ENCODE measurements around the gene GBGT1. TPM values are rescaled to one million over a fixed set of nuclear protein-coding genes. Genes with fewer than 3 reads are reported as not detected.

The GBGT1 gene
- polyA plus RNA-seq, 1 donor from 2014 or later, result not detected

DNA sequence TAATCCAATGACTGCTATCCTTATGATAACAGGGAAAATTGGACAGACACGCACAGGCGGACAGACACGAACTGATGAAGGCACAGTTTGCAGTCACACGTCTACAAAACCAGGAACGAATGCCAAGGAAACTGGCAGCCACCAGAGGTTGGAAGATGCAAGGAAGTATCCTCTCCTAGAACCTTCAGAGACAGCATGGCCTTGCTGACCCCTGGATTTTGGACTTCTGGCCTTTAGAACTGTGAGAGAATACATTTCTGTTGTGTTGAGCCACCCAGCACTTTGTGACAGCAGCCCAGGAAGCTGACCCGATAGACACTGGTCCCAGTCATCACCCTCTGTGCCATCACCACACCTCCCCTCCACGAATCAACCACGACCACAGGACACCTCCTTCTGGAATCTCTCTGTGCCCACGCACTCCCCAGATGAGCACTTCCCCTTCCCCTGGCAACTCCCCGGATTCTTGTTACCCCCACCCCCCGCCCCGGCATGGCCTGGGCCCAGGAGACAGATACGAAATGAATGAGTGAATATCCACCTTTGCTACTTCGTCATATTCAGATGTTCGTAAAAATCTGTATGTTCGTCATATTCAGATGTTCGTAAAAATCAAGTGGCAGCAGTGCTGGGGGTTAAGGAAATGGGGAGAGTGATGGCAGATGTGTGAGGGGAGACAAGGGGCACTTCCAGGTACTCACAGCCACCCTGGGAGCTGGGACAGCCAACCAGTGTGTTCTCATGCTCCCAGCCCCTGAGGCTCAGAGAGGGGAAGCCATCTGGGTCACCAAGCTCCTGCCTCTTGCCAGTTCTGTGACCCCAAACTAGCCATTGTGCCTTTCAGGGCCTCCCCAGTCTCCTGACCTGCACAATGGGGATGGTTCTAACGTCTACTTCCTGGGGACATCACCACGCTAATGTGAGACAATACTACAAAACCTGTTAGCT is 18.5 kb downstream of the GBGT1 start:
- H3K4me3 ChIP-seq (ENCODE audit: low read length), result peak overlapping the region; percentile 67
- no peaks in the 10 kb centered on the region for H4K20me1 ChIP-seq (ENCODE audit: insufficient read depth)
- H3K9ac ChIP-seq (ENCODE audit: low read length), result peak overlapping the region; percentile 89

DNA sequence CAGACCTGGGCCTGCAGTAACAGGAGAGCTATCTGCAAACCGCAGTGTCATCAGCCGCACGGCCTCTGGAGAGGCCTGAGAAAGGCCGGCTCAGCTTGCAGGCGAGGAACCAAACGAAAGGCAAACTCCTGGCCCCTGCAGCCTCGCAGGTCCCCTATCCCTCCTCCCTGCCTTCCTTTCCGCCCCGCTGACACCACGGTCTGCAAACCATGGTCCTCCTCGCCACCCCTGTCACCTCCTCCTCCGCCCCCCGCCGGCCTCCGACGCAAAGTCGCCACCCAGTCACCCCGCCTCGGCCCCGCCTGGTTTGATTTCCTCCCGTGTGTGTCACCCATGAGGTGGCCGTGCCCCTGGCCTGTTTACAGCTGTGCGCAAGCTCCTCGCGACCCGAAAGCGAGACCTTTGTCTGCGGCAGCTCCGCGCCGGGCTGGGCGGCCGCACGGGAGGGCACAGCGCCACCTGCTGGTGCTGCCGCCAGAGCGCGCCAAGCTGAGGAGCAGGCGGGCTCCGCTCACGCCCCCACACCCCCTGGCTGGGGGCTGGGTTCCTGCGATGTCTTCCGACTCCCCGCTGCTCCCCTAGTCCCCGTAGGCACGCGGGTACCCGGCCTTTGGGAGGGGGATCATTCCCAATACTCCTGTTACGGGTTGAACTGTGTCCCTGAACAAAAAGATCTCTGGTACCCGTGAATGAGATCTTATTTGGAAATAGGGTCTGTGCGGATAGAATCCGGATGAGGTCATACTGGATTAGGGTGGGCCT is 19.4 kb downstream of the GBGT1 start:
- no peaks in the 10 kb centered on the region for H3K9me2 ChIP-seq (ENCODE audit: insufficient read depth, low read length)
- no peaks in the 10 kb centered on the region for H3K27me3 ChIP-seq (ENCODE audit: insufficient read depth, low read depth, low read length)
- H2AFZ ChIP-seq (ENCODE audit: low read depth, low read length), result peak overlapping the region; percentile 70
- H3K9ac ChIP-seq (ENCODE audit: low read length), result peak overlapping the region; percentile 89
- no peaks in the 10 kb centered on the region for H3K9me3 ChIP-seq (ENCODE audit: low read length)
- H4K20me1 ChIP-seq (ENCODE audit: insufficient read depth), result no peaks in the 10 kb centered on the region
- H3F3A ChIP-seq (ENCODE audit: insufficient read depth, low read length, poor library complexity, severe bottlenecking), result no peaks in the 10 kb centered on the region
- H3K4me2 ChIP-seq (ENCODE audit: low read length), result peak overlapping the region; percentile 76
- peak overlapping the region; percentile 67 for H3K4me3 ChIP-seq (ENCODE audit: low read length)
- H3K36me3 ChIP-seq (ENCODE audit: insufficient read depth, low read length), result no peaks in the 10 kb centered on the region
- H3K79me2 ChIP-seq (replicated peaks; ENCODE audit: insufficient read depth, low read length), result peaks cover 84% of the 10 kb centered on the region
- peak overlapping the region; percentile 91 for H3K27ac ChIP-seq (ENCODE audit: low read length)
- TF ChIP-seq, protein P1, sequence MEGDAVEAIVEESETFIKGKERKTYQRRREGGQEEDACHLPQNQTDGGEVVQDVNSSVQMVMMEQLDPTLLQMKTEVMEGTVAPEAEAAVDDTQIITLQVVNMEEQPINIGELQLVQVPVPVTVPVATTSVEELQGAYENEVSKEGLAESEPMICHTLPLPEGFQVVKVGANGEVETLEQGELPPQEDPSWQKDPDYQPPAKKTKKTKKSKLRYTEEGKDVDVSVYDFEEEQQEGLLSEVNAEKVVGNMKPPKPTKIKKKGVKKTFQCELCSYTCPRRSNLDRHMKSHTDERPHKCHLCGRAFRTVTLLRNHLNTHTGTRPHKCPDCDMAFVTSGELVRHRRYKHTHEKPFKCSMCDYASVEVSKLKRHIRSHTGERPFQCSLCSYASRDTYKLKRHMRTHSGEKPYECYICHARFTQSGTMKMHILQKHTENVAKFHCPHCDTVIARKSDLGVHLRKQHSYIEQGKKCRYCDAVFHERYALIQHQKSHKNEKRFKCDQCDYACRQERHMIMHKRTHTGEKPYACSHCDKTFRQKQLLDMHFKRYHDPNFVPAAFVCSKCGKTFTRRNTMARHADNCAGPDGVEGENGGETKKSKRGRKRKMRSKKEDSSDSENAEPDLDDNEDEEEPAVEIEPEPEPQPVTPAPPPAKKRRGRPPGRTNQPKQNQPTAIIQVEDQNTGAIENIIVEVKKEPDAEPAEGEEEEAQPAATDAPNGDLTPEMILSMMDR (IDR thresholded peaks at IDR 0.05; ENCODE audit: poor library complexity, severe bottlenecking), result peak; percentile 99
- TF ChIP-seq EP300 (conservative IDR thresholded peaks at IDR 0.05; ENCODE audit: poor library complexity, severe bottlenecking) (peak; percentile 63), TAF1 (IDR thresholded peaks at IDR 0.05; ENCODE audit: low read depth) (peak; percentile 92), SMC3 (conservative IDR thresholded peaks at IDR 0.05; ENCODE audit: poor library complexity) (peak; percentile 81), RAD21 (conservative IDR thresholded peaks at IDR 0.05) (peak; percentile 78), EZH2 (IDR thresholded peaks at IDR 0.05; ENCODE audit: borderline replicate concordance, insufficient read depth, low read length, poor library complexity, severe bottlenecking) (no peak), POLR2AphosphoS5 (IDR thresholded peaks at IDR 0.05) (peak; percentile 94)

More for the DNA sequence above, 18.5 kb downstream of the GBGT1 start:
- Histone ChIP-seq H3K9me3 (ENCODE audit: low read length) (no peaks in the 10 kb centered on the region), H3K27me3 (ENCODE audit: insufficient read depth, low read depth, low read length) (no peaks in the 10 kb centered on the region), H3F3A (ENCODE audit: insufficient read depth, low read length, poor library complexity, severe bottlenecking) (no peaks in the 10 kb centered on the region), H3K4me2 (ENCODE audit: low read length) (peak overlapping the region; percentile 65), H2AFZ (ENCODE audit: low read depth, low read length) (no peak overlapping the region), H3K79me2 (replicated peaks; ENCODE audit: insufficient read depth, low read length) (peaks cover 78% of the 10 kb centered on the region), H3K27ac (ENCODE audit: low read length) (peak overlapping the region; percentile 91), H3K9me2 (ENCODE audit: insufficient read depth, low read length) (no peaks in the 10 kb centered on the region), H3K36me3 (ENCODE audit: insufficient read depth, low read length) (no peaks in the 10 kb centered on the region)
- TF ChIP-seq EZH2 (IDR thresholded peaks at IDR 0.05; ENCODE audit: borderline replicate concordance, insufficient read depth, low read length, poor library complexity, severe bottlenecking) (no peak), POLR2AphosphoS5 (IDR thresholded peaks at IDR 0.05) (no peak), MXI1 (conservative IDR thresholded peaks at IDR 0.05; ENCODE audit: poor library complexity, severe bottlenecking) (no peak), EP300 (conservative IDR thresholded peaks at IDR 0.05; ENCODE audit: poor library complexity, severe bottlenecking) (no peak), RAD21 (conservative IDR thresholded peaks at IDR 0.05) (no peak), SMC3 (conservative IDR thresholded peaks at IDR 0.05; ENCODE audit: poor library complexity) (no peak)
- TF ChIP-seq, protein P1 (IDR thresholded peaks at IDR 0.05; ENCODE audit: poor library complexity, severe bottlenecking), result no peak
- TF ChIP-seq, protein P2, sequence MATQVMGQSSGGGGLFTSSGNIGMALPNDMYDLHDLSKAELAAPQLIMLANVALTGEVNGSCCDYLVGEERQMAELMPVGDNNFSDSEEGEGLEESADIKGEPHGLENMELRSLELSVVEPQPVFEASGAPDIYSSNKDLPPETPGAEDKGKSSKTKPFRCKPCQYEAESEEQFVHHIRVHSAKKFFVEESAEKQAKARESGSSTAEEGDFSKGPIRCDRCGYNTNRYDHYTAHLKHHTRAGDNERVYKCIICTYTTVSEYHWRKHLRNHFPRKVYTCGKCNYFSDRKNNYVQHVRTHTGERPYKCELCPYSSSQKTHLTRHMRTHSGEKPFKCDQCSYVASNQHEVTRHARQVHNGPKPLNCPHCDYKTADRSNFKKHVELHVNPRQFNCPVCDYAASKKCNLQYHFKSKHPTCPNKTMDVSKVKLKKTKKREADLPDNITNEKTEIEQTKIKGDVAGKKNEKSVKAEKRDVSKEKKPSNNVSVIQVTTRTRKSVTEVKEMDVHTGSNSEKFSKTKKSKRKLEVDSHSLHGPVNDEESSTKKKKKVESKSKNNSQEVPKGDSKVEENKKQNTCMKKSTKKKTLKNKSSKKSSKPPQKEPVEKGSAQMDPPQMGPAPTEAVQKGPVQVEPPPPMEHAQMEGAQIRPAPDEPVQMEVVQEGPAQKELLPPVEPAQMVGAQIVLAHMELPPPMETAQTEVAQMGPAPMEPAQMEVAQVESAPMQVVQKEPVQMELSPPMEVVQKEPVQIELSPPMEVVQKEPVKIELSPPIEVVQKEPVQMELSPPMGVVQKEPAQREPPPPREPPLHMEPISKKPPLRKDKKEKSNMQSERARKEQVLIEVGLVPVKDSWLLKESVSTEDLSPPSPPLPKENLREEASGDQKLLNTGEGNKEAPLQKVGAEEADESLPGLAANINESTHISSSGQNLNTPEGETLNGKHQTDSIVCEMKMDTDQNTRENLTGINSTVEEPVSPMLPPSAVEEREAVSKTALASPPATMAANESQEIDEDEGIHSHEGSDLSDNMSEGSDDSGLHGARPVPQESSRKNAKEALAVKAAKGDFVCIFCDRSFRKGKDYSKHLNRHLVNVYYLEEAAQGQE (IDR thresholded peaks at IDR 0.05; ENCODE audit: borderline replicate concordance), result no peak
